Stomach (tissue), 4 donors: ENCODE data around the gene STX12.
"Not testable (repeated sequence)": the region's sequence is repeated elsewhere in the genome, so short reads cannot be mapped to it uniquely, and the experiment has no call there.

Experiments used
- EP300 ChIP-seq: sonication (generic); formaldehyde crosslinking; IDR thresholded peaks from one replicate; pipeline ENCODE4 v1.6.1; 2017; ENCODE audit warnings: antibody characterized with exemption
- POLR2A ChIP-seq, 4 donors: fragments of 450-650 bp; IDR thresholded peaks; one replicate each; pipeline ENCODE4 v1.6.1; 2016; ENCODE audit warnings: antibody characterized with exemption in 4 of 4, control low read depth in 2 of 4, mild to moderate bottlenecking in 1 of 4, moderate library complexity in 1 of 4
- POLR2AphosphoS5 ChIP-seq, 3 donors: sonication (generic); formaldehyde crosslinking; IDR thresholded peaks; one replicate each; pipeline ENCODE4 v1.6.1; 2016; ENCODE audit warnings: antibody characterized with exemption in 3 of 3
- TF ChIP-seq, protein P1 (sequence below), 7 experiments: fragments of 450-650 bp in 4 of 7; fragments of 200-600 bp in 3 of 7; sonication (generic) in 3 of 7; IDR thresholded peaks; one replicate each; pipeline ENCODE4 v1.5.1; 2016 to 2019; ENCODE audit warnings: antibody characterized with exemption in 7 of 7, control low read depth in 2 of 7, mild to moderate bottlenecking in 1 of 7

DNA sequence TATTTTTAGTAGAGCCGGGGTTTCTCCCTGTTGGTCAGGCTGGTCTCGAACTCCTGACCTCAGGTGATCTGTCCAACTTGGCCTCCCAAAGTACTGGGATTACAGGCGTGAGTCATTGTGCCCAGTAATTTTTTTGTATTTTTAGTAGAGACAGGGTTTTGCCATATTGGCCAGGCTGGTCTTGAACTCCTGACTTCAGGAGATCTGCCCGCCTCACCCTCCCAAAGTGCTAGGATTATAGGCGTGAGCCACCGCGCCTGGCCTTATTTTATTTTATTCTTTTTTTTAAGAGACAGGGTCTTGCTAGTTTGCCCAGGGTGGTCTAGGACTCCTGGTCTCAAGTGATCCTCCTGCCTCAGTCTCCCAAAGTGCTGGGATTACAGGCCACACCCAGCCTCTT is 98.1 kb downstream of the STX12 start:
- not testable (repeated sequence) for TF ChIP-seq POLR2AphosphoS5 (IDR thresholded peaks at IDR 0.05); POLR2A (IDR thresholded peaks at IDR 0.05); EP300
- TF ChIP-seq, protein P1, sequence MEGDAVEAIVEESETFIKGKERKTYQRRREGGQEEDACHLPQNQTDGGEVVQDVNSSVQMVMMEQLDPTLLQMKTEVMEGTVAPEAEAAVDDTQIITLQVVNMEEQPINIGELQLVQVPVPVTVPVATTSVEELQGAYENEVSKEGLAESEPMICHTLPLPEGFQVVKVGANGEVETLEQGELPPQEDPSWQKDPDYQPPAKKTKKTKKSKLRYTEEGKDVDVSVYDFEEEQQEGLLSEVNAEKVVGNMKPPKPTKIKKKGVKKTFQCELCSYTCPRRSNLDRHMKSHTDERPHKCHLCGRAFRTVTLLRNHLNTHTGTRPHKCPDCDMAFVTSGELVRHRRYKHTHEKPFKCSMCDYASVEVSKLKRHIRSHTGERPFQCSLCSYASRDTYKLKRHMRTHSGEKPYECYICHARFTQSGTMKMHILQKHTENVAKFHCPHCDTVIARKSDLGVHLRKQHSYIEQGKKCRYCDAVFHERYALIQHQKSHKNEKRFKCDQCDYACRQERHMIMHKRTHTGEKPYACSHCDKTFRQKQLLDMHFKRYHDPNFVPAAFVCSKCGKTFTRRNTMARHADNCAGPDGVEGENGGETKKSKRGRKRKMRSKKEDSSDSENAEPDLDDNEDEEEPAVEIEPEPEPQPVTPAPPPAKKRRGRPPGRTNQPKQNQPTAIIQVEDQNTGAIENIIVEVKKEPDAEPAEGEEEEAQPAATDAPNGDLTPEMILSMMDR (IDR thresholded peaks at IDR 0.05), result not testable (repeated sequence)
